HepG2 (cell line): Measurements from ENCODE around the gene YPEL3. TPM values are rescaled to one million over a fixed set of nuclear protein-coding genes. Genes with fewer than 3 reads are reported as not detected.

Source experiments
- EHMT2 ChIP-seq: fragments of 200-600 bp; sonication (generic); IDR thresholded peaks from 2 replicates; pipeline ENCODE4 v1.7.0; 2017; ENCODE audit warnings: antibody characterized with exemption, low read depth, low read length, borderline replicate concordance
- FLYWCH1 ChIP-seq: sonication (generic); formaldehyde crosslinking; IDR thresholded peaks from 2 replicates; pipeline ENCODE4 v1.8.1; 2023; ENCODE audit warnings: mild to moderate bottlenecking, missing genetic modification reagents
- FOXA1 ChIP-seq, 2 experiments: fragments of 450-650 bp in 1 of 2; sonication (generic) in 1 of 2; formaldehyde crosslinking in 1 of 2; IDR thresholded peaks; 2 replicates each; pipeline versions ENCODE4 v1.4.0 to v1.6.1; 2016 to 2020; ENCODE audit warnings: missing genetic modification reagents in 1 of 2
- GZF1 ChIP-seq: sonication (generic); formaldehyde crosslinking; IDR thresholded peaks from 2 replicates; pipeline ENCODE4 v1.5.1; 2020; ENCODE audit warnings: mild to moderate bottlenecking, missing genetic modification reagents
- HNRNPUL1 ChIP-seq: fragments of 200-400 bp; formaldehyde crosslinking; IDR thresholded peaks from 2 replicates; pipeline ENCODE4 v1.6.1; 2017; ENCODE audit warnings: low read depth, mild to moderate bottlenecking, low read length, moderate library complexity
- MIER3 ChIP-seq: IDR thresholded peaks from 2 replicates; pipeline ENCODE4 v1.6.1; 2016; ENCODE audit warnings: missing compliant biosample characterization, borderline replicate concordance
- NRL ChIP-seq: sonication (generic); formaldehyde crosslinking; IDR thresholded peaks from 2 replicates; pipeline ENCODE4 v1.5.0; 2020; ENCODE audit warnings: missing genetic modification reagents, mild to moderate bottlenecking, moderate library complexity, borderline replicate concordance
- PPARG ChIP-seq: conservative IDR thresholded peaks from 2 replicates; pipeline ENCODE4 v1.6.1; 2016; ENCODE audit warnings: missing biosample characterization, missing genetic modification reagents
- RARG ChIP-seq: sonication (generic); formaldehyde crosslinking; IDR thresholded peaks from 2 replicates; pipeline ENCODE4 v1.4.0; 2020; ENCODE audit warnings: low read depth, mild to moderate bottlenecking, missing genetic modification reagents
- SNRNP70 ChIP-seq: fragments of 200-400 bp; formaldehyde crosslinking; IDR thresholded peaks from 2 replicates; pipeline ENCODE4 v1.6.1; 2017; ENCODE audit warnings: mild to moderate bottlenecking, low read depth, low read length, moderate library complexity
- ZBTB7A ChIP-seq: sonication (generic); formaldehyde crosslinking; IDR thresholded peaks from 2 replicates; pipeline ENCODE4 v1.8.0; 2022; ENCODE audit warnings: mild to moderate bottlenecking, missing genetic modification reagents
- ZNF143 ChIP-seq: sonication (generic); formaldehyde crosslinking; IDR thresholded peaks from 2 replicates; pipeline ENCODE4 v1.4.0; 2020; ENCODE audit warnings: missing genetic modification reagents
- ZNF530 ChIP-seq: sonication (generic); formaldehyde crosslinking; IDR thresholded peaks from 2 replicates; pipeline ENCODE4 v1.5.0; 2020; ENCODE audit warnings: low read depth, mild to moderate bottlenecking, missing genetic modification reagents
- polyA plus RNA-seq, 8 experiments: library from polyadenylated mRNA; depleted of rRNA in 3 of 8; stranded (reverse) in 7 of 8; unstranded in 1 of 8; fragments of >200 nt; fragmentation: Illumina TruSeq in 4 of 8; extraction: Trizol in 4 of 8; gene quantifications; 2 replicates each; pipeline versions ENCODE4 v1.2.1 to v1.2.3, GENCODE V29; 2011 to 2016; ENCODE audit warnings: low read depth in 4 of 8, missing spikeins in 1 of 8, mixed read lengths in 1 of 8; ENCODE audit not compliant: insufficient read depth in 1 of 8
- total RNA-seq, 5 experiments: library from RNA; depleted of rRNA; stranded (reverse); fragments of >200 nt; fragmentation: Illumina TruSeq; extraction: Trizol; gene quantifications; 2 replicates each; pipeline ENCODE4 v1.2.3, GENCODE V29; 2016; ENCODE audit warnings: low read depth in 1 of 5
- TF ChIP-seq, protein P1 (sequence below), 2 experiments: sonication (generic) in 1 of 2; formaldehyde crosslinking in 1 of 2; IDR thresholded peaks; 2 replicates each; pipeline versions ENCODE4 v1.6.1 to v1.9.0; 2014 to 2022; ENCODE audit warnings: antibody characterized with exemption in 1 of 2, borderline replicate concordance in 1 of 2, inconsistent platforms in 1 of 2, low read depth in 1 of 2, missing genetic modification reagents in 1 of 2
- TF ChIP-seq, protein P2 (sequence below): sonication (generic); formaldehyde crosslinking; IDR thresholded peaks from 2 replicates; pipeline ENCODE4 v1.8.0; 2022; ENCODE audit warnings: missing genetic modification reagents, low read depth, mild to moderate bottlenecking, borderline replicate concordance
- TF ChIP-seq, protein P3 (sequence below): IDR thresholded peaks from 2 replicates; pipeline ENCODE4 v1.6.1; 2016
- TF ChIP-seq, protein P4 (sequence below): sonication (generic); formaldehyde crosslinking; IDR thresholded peaks from 2 replicates; pipeline ENCODE4 v1.4.0; 2020; ENCODE audit warnings: missing genetic modification reagents, borderline replicate concordance

The YPEL3 gene
- total and polyA plus RNA-seq, 2 of the 13 experiments (the other 11 are each of a cell fraction or from before 2014, with no cell fraction given): 5.4 to 47.0 TPM

DNA sequence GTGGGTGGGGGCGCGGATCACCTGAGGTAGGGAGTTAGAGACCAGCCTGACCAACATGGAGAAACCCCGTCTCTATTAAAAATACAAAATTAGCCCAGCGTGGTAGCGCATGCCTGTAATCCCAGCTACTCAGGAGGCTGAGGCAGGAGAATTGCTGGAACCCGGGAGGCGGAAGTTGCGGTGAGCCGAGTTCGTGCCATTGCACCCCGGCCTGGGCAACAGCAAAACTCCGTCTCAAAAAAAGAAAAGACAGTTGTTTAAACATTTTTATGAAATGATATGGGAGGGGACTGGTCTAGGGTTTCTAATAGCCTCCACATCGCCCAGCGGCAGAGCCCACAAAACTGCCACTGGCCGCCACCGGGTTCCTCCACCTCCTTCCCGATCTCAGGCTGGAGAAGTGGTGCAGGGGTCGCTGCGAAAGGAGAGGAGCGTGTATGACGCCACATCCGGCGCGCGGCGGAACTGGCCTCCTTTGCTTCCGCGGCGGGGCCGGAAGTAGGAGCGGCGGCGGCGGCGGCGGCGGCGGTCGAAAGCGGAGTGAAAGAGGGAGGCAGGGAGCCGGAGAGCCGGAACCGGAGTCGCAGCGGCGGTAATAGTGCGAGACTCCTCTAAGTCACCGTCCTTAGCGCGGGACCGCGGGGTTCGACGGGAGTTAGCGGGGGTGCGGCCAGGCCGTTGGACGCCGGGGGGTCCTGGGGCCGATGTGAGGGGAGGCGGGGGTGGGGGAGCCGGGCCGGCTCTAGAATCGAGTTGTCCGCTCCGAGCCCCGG is 20.3 kb downstream of the YPEL3 start, which contains the start of gene PPP4C (continued):
- TF ChIP-seq, protein P1, sequence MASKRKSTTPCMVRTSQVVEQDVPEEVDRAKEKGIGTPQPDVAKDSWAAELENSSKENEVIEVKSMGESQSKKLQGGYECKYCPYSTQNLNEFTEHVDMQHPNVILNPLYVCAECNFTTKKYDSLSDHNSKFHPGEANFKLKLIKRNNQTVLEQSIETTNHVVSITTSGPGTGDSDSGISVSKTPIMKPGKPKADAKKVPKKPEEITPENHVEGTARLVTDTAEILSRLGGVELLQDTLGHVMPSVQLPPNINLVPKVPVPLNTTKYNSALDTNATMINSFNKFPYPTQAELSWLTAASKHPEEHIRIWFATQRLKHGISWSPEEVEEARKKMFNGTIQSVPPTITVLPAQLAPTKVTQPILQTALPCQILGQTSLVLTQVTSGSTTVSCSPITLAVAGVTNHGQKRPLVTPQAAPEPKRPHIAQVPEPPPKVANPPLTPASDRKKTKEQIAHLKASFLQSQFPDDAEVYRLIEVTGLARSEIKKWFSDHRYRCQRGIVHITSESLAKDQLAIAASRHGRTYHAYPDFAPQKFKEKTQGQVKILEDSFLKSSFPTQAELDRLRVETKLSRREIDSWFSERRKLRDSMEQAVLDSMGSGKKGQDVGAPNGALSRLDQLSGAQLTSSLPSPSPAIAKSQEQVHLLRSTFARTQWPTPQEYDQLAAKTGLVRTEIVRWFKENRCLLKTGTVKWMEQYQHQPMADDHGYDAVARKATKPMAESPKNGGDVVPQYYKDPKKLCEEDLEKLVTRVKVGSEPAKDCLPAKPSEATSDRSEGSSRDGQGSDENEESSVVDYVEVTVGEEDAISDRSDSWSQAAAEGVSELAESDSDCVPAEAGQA (IDR thresholded peaks at IDR 0.05; ENCODE audit: low read depth): peak; percentile 96
- TF ChIP-seq, protein P1 (CRISPR knock-in tag; IDR thresholded peaks at IDR 0.05; ENCODE audit: borderline replicate concordance): no peak
- no peak for TF ChIP-seq EHMT2
- peak; percentile 28; the same call in 1 of the 2 replicates for TF ChIP-seq NRL
- TF ChIP-seq RARG (CRISPR knock-in tag): no peak
- TF ChIP-seq, protein P2, sequence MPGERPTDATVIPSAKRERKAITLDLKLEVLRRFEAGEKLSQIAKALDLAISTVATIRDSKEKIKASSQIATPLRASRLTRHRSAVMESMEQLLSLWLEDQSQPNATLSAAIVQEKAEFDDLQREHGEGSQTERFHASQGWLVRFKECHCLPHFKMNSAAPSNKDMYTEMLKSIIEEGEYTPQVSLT (CRISPR knock-in tag): no peak
- TF ChIP-seq PPARG (CRISPR knock-in tag): peak; percentile 92
- no peak for TF ChIP-seq GZF1 (CRISPR knock-in tag)
- no peak for TF ChIP-seq HNRNPUL1
- TF ChIP-seq, protein P3, sequence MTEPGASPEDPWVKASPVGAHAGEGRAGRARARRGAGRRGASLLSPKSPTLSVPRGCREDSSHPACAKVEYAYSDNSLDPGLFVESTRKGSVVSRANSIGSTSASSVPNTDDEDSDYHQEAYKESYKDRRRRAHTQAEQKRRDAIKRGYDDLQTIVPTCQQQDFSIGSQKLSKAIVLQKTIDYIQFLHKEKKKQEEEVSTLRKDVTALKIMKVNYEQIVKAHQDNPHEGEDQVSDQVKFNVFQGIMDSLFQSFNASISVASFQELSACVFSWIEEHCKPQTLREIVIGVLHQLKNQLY (CRISPR knock-in tag): no peak
- TF ChIP-seq ZBTB7A (CRISPR knock-in tag): no peak; the same call in 1 of the 2 replicates
- peak; percentile 37; the same call in 1 of the 2 replicates for TF ChIP-seq ZNF143 (CRISPR knock-in tag)
- no peak for TF ChIP-seq FLYWCH1
- TF ChIP-seq SNRNP70: no peak
- TF ChIP-seq FOXA1 (IDR thresholded peaks at IDR 0.05): no peak
- TF ChIP-seq FOXA1 (CRISPR knock-in tag; IDR thresholded peaks at IDR 0.05): no peak
- TF ChIP-seq, protein P4, sequence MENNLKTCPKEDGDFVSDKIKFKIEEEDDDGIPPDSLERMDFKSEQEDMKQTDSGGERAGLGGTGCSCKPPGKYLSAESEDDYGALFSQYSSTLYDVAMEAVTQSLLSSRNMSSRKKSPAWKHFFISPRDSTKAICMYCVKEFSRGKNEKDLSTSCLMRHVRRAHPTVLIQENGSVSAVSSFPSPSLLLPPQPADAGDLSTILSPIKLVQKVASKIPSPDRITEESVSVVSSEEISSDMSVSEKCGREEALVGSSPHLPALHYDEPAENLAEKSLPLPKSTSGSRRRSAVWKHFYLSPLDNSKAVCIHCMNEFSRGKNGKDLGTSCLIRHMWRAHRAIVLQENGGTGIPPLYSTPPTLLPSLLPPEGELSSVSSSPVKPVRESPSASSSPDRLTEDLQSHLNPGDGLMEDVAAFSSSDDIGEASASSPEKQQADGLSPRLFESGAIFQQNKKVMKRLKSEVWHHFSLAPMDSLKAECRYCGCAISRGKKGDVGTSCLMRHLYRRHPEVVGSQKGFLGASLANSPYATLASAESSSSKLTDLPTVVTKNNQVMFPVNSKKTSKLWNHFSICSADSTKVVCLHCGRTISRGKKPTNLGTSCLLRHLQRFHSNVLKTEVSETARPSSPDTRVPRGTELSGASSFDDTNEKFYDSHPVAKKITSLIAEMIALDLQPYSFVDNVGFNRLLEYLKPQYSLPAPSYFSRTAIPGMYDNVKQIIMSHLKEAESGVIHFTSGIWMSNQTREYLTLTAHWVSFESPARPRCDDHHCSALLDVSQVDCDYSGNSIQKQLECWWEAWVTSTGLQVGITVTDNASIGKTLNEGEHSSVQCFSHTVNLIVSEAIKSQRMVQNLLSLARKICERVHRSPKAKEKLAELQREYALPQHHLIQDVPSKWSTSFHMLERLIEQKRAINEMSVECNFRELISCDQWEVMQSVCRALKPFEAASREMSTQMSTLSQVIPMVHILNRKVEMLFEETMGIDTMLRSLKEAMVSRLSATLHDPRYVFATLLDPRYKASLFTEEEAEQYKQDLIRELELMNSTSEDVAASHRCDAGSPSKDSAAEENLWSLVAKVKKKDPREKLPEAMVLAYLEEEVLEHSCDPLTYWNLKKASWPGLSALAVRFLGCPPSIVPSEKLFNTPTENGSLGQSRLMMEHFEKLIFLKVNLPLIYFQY (CRISPR knock-in tag): no peak
- peak; percentile 19; the same call in 1 of the 2 replicates for TF ChIP-seq MIER3
- TF ChIP-seq ZNF530 (CRISPR knock-in tag): no peak
